HG03521 (cell line): Measurements from ENCODE around the gene RECQL5.
A peak's percentile ranks its signal among the peaks of the same experiment; 100 is the strongest.
"Not testable (repeated sequence)": the region's sequence is repeated elsewhere in the genome, so short reads cannot be mapped to it uniquely, and the experiment has no call there.

Experiments
- ATAC-seq: cut with Tn5 transposase; IDR thresholded peaks from one replicate; pipeline ENCODE4 v1.9.1; 2021; ENCODE audit warnings: mild to moderate bottlenecking, moderate library complexity; ENCODE audit not compliant: unreplicated experiment

RECQL5 gene

GRCh38 chr17:75595920-75596313 lies 71.0 kb downstream of the RECQL5 start:
- ATAC-seq = no peak

GRCh38 chr17:75595284-75595919 lies 71.6 kb downstream of the RECQL5 start:
- ATAC-seq = no peak

GRCh38 chr17:75594499-75595283 lies 72.3 kb downstream of the RECQL5 start:
- no peak for ATAC-seq

GRCh38 chr17:75593430-75593829 lies 73.5 kb downstream of the RECQL5 start:
- ATAC-seq = not testable (repeated sequence)

GRCh38 chr17:75592348-75593020 lies 74.5 kb downstream of the RECQL5 start:
- no peak for ATAC-seq

GRCh38 chr17:75591722-75592302 lies 75.1 kb downstream of the RECQL5 start:
- ATAC-seq = no peak

- no peak for ATAC-seq
Observed at GRCh38 chr17:75590849-75591721, 75.9 kb downstream of the RECQL5 start.

GRCh38 chr17:75590314-75590761 lies 76.6 kb downstream of the RECQL5 start:
- ATAC-seq = no peak

GRCh38 chr17:75589919-75590303 lies 77.0 kb downstream of the RECQL5 start:
- no peak for ATAC-seq

- peak; percentile 80 for ATAC-seq
Observed at GRCh38 chr17:75589012-75589918, 77.7 kb downstream of the RECQL5 start.

GRCh38 chr17:75588596-75589011 lies 78.3 kb downstream of the RECQL5 start:
- ATAC-seq = no peak

- ATAC-seq = no peak
Observed at GRCh38 chr17:75587675-75588595, 79.0 kb downstream of the RECQL5 start, which contains the start of gene MYO15B. Gene MYO15B, plus strand, starts transcription at chr17:75587800. Its CDS starts 258 bp downstream, at chr17:75588058.

- no peak for ATAC-seq
Observed at GRCh38 chr17:75584849-75585175, 82.1 kb downstream of the RECQL5 start.

GRCh38 chr17:75583197-75583596 lies 83.8 kb downstream of the RECQL5 start:
- not testable (repeated sequence) for ATAC-seq

GRCh38 chr17:75581121-75581725 lies 85.7 kb downstream of the RECQL5 start:
- not testable (repeated sequence) for ATAC-seq
